GOT3 (cell line): ENCODE data around the gene KCNK15.
"Not testable (repeated sequence)": the region's sequence is repeated elsewhere in the genome, so short reads cannot be mapped to it uniquely, and the experiment has no call there.

Experiments used
- DNase-seq: peaks from one replicate; lab custom pipeline; 2025; ENCODE audit warnings: mixed read lengths; lab: John Stamatoyannopoulos, UW

Gene KCNK15

GRCh38 chr20:44745598-44746366, at the start of gene KCNK15:
Gene KCNK15, plus strand, starts transcription at chr20:44745865. Its CDS starts 46 bp downstream, at chr20:44745911.
- no peak for DNase-seq

- DNase-seq = no peak
Measured at GRCh38 chr20:44696315-44696714, 49.4 kb upstream of the KCNK15 start.

GRCh38 chr20:44697041-44697440, 48.6 kb upstream of the KCNK15 start:
- not testable (repeated sequence) for DNase-seq

- DNase-seq = no peak
Measured at GRCh38 chr20:44698351-44698750, 47.3 kb upstream of the KCNK15 start.

GRCh38 chr20:44700306-44700705, 45.4 kb upstream of the KCNK15 start:
- DNase-seq = no peak

- no peak for DNase-seq
Measured at GRCh38 chr20:44701118-44701857, 44.4 kb upstream of the KCNK15 start.

GRCh38 chr20:44701858-44702256, 43.8 kb upstream of the KCNK15 start:
- no peak for DNase-seq

- DNase-seq = peak; percentile 88
Measured at GRCh38 chr20:44702776-44703175, 42.9 kb upstream of the KCNK15 start.

GRCh38 chr20:44703183-44703925, 42.3 kb upstream of the KCNK15 start:
- no peak for DNase-seq

- DNase-seq = no peak
Measured at GRCh38 chr20:44703956-44704488, 41.6 kb upstream of the KCNK15 start.

- DNase-seq = no peak
Measured at GRCh38 chr20:44704551-44704971, 41.1 kb upstream of the KCNK15 start.

GRCh38 chr20:44705364-44706094, 40.1 kb upstream of the KCNK15 start:
- no peak for DNase-seq

GRCh38 chr20:44706301-44707017, 39.2 kb upstream of the KCNK15 start:
- DNase-seq = peak; percentile 21

- no peak for DNase-seq
Measured at GRCh38 chr20:44707018-44707579, 38.6 kb upstream of the KCNK15 start.

- DNase-seq = no peak
Measured at GRCh38 chr20:44709380-44709779, 36.3 kb upstream of the KCNK15 start.

- no peak for DNase-seq
Measured at GRCh38 chr20:44709797-44710196, 35.9 kb upstream of the KCNK15 start.

- DNase-seq = no peak
Measured at GRCh38 chr20:44711237-44711636, 34.4 kb upstream of the KCNK15 start.

GRCh38 chr20:44714102-44714700, 31.5 kb upstream of the KCNK15 start:
- DNase-seq = no peak

GRCh38 chr20:44714701-44715498, 30.8 kb upstream of the KCNK15 start, which contains the start of gene CCN5:
Gene CCN5, plus strand, starts transcription at chr20:44715369. Its CDS starts 22 bp downstream, at chr20:44715391.
- peak; percentile 22 for DNase-seq
